ENCODE results near the gene LMO4.

The LMO4 gene

GRCh38 chr1:87338566-87338965, 9.9 kb downstream of the LMO4 start:
- no peak for DNase-seq (ENCODE audit: low read depth, low spot score)
- Histone ChIP-seq H3K4me3 (no peak overlapping the region), H3K36me3 (ENCODE audit: insufficient read depth, low read length) (peaks cover 53% of the 10 kb centered on the region)

GRCh38 chr1:87344231-87344630, 15.6 kb downstream of the LMO4 start:
- Histone ChIP-seq H3K4me3 (no peak overlapping the region), H3K36me3 (ENCODE audit: insufficient read depth, low read length) (peaks cover 62% of the 10 kb centered on the region), H3K9me3 (ENCODE audit: low read depth, low read length) (no peaks in the 10 kb centered on the region), H3K9ac (ENCODE audit: insufficient read length) (no peak overlapping the region), H3K27ac (no peak overlapping the region)
- no peak for DNase-seq (ENCODE audit: low read depth, low spot score)
- no peak for TF ChIP-seq POLR2AphosphoS5 (IDR thresholded peaks at IDR 0.05; ENCODE audit: borderline replicate concordance, low read depth, low read length)
- no peak for TF ChIP-seq FOXP2 (optimal IDR thresholded peaks at IDR 0.05; ENCODE audit: control extremely low read depth, extremely low read length, insufficient read depth)
- TF ChIP-seq EZH2 (IDR thresholded peaks at IDR 0.05): no peak

More at GRCh38 chr1:87338566-87338965, 9.9 kb downstream of the LMO4 start:
- no peak for TF ChIP-seq POLR2AphosphoS5 (IDR thresholded peaks at IDR 0.05; ENCODE audit: borderline replicate concordance, low read depth, low read length)
- Histone ChIP-seq H3K27ac (no peak overlapping the region), H3K9ac (ENCODE audit: insufficient read length) (no peak overlapping the region), H3K9me3 (ENCODE audit: low read depth, low read length) (no peaks in the 10 kb centered on the region)

GRCh38 chr1:87346130-87346814, 17.6 kb downstream of the LMO4 start:
- Histone ChIP-seq H3K36me3 (ENCODE audit: insufficient read depth, low read length) (peaks cover 42% of the 10 kb centered on the region), H3K4me3 (no peak overlapping the region), H3K27ac (no peak overlapping the region), H3K9ac (ENCODE audit: insufficient read length) (no peak overlapping the region), H3K9me3 (ENCODE audit: low read depth, low read length) (no peaks in the 10 kb centered on the region)
- TF ChIP-seq FOXP2 (optimal IDR thresholded peaks at IDR 0.05; ENCODE audit: control extremely low read depth, extremely low read length, insufficient read depth) (no peak), POLR2AphosphoS5 (IDR thresholded peaks at IDR 0.05; ENCODE audit: borderline replicate concordance, low read depth, low read length) (no peak), EZH2 (IDR thresholded peaks at IDR 0.05) (no peak)
- no peak for DNase-seq (ENCODE audit: low read depth, low spot score)

GRCh38 chr1:87348341-87349019, 19.8 kb downstream of the LMO4 start:
- H3K4me3 ChIP-seq: no peak overlapping the region
- no peak overlapping the region for H3K9ac ChIP-seq (ENCODE audit: insufficient read length)
- H3K36me3 ChIP-seq (ENCODE audit: insufficient read depth, low read length): peaks cover 22% of the 10 kb centered on the region
- H3K27ac ChIP-seq: no peak overlapping the region
- no peak for DNase-seq (ENCODE audit: low read depth, low spot score)
- no peaks in the 10 kb centered on the region for H3K9me3 ChIP-seq (ENCODE audit: low read depth, low read length)
- no peak for TF ChIP-seq POLR2AphosphoS5 (IDR thresholded peaks at IDR 0.05; ENCODE audit: borderline replicate concordance, low read depth, low read length)
- TF ChIP-seq EZH2 (IDR thresholded peaks at IDR 0.05): no peak
- no peak for TF ChIP-seq FOXP2 (optimal IDR thresholded peaks at IDR 0.05; ENCODE audit: control extremely low read depth, extremely low read length, insufficient read depth)

GRCh38 chr1:87349036-87349435, 20.4 kb downstream of the LMO4 start:
- no peak for DNase-seq (ENCODE audit: low read depth, low spot score)
- H3K4me3 ChIP-seq: no peak overlapping the region
- TF ChIP-seq EZH2 (IDR thresholded peaks at IDR 0.05) (no peak), FOXP2 (optimal IDR thresholded peaks at IDR 0.05; ENCODE audit: control extremely low read depth, extremely low read length, insufficient read depth) (no peak), POLR2AphosphoS5 (IDR thresholded peaks at IDR 0.05; ENCODE audit: borderline replicate concordance, low read depth, low read length) (no peak)
- no peak overlapping the region for H3K27ac ChIP-seq
- H3K9me3 ChIP-seq (ENCODE audit: low read depth, low read length): no peaks in the 10 kb centered on the region
- no peak overlapping the region for H3K9ac ChIP-seq (ENCODE audit: insufficient read length)
- H3K36me3 ChIP-seq (ENCODE audit: insufficient read depth, low read length): peaks cover 16% of the 10 kb centered on the region

GRCh38 chr1:87355894-87356293, 27.2 kb downstream of the LMO4 start:
- H3K27ac ChIP-seq: no peak overlapping the region
- H3K36me3 ChIP-seq (ENCODE audit: insufficient read depth, low read length): no peaks in the 10 kb centered on the region
- no peaks in the 10 kb centered on the region for H3K9me3 ChIP-seq (ENCODE audit: low read depth, low read length)
- TF ChIP-seq POLR2AphosphoS5 (IDR thresholded peaks at IDR 0.05; ENCODE audit: borderline replicate concordance, low read depth, low read length) (no peak), EZH2 (IDR thresholded peaks at IDR 0.05) (no peak), FOXP2 (optimal IDR thresholded peaks at IDR 0.05; ENCODE audit: control extremely low read depth, extremely low read length, insufficient read depth) (no peak)
- no peak for DNase-seq (ENCODE audit: low read depth, low spot score)
- H3K9ac ChIP-seq (ENCODE audit: insufficient read length): no peak overlapping the region
- H3K4me3 ChIP-seq: no peak overlapping the region

- no peak for DNase-seq (ENCODE audit: low read depth, low spot score)
- H3K36me3 ChIP-seq (ENCODE audit: insufficient read depth, low read length): no peaks in the 10 kb centered on the region
- no peak overlapping the region for H3K27ac ChIP-seq
- H3K9ac ChIP-seq (ENCODE audit: insufficient read length): no peak overlapping the region
- H3K9me3 ChIP-seq (ENCODE audit: low read depth, low read length): no peaks in the 10 kb centered on the region
- no peak for TF ChIP-seq EZH2 (IDR thresholded peaks at IDR 0.05)
- TF ChIP-seq POLR2AphosphoS5 (IDR thresholded peaks at IDR 0.05; ENCODE audit: borderline replicate concordance, low read depth, low read length): no peak
- no peak for TF ChIP-seq FOXP2 (optimal IDR thresholded peaks at IDR 0.05; ENCODE audit: control extremely low read depth, extremely low read length, insufficient read depth)
- no peak overlapping the region for H3K4me3 ChIP-seq
These were observed 27.9 kb downstream of the LMO4 start for GRCh38 chr1:87356591-87356990.

GRCh38 chr1:87358219-87358618, 29.5 kb downstream of the LMO4 start:
- no peaks in the 10 kb centered on the region for H3K9me3 ChIP-seq (ENCODE audit: low read depth, low read length)
- TF ChIP-seq FOXP2 (optimal IDR thresholded peaks at IDR 0.05; ENCODE audit: control extremely low read depth, extremely low read length, insufficient read depth) (no peak), EZH2 (IDR thresholded peaks at IDR 0.05) (no peak), POLR2AphosphoS5 (IDR thresholded peaks at IDR 0.05; ENCODE audit: borderline replicate concordance, low read depth, low read length) (no peak)

More at GRCh38 chr1:87358219-87358618, 29.5 kb downstream of the LMO4 start:
- Histone ChIP-seq H3K4me3 (no peak overlapping the region), H3K27ac (no peak overlapping the region), H3K9ac (ENCODE audit: insufficient read length) (no peak overlapping the region), H3K36me3 (ENCODE audit: insufficient read depth, low read length) (no peaks in the 10 kb centered on the region)
- no peak for DNase-seq (ENCODE audit: low read depth, low spot score)

Measured in SK-N-MC (cell line).